Left lung (tissue), 10 donors: Measurements from ENCODE around the gene RAPGEF1. TPM values are rescaled to one million over a fixed set of nuclear protein-coding genes. Genes with fewer than 3 reads are reported as not detected.

Source experiments
- ATAC-seq: fragments of 200-7000 bp; cut with Tn5 transposase; one replicate; pipeline ENCODE4 v1.9.1; 2020; ENCODE audit warnings: moderate library complexity
- DNase-seq, 4 donors: peaks; one replicate each; pipeline ENCODE4 v3.0.0-alpha.2; 2013 to 2020
- H3K27ac ChIP-seq, 2 donors: fragments of 200-600 bp; sonication (generic) in 1 of 2; one replicate each; pipeline versions ENCODE4 v1.5.0 to v1.8.0; 2020 to 2021
- H3K27me3 ChIP-seq, 2 donors: fragments of 200-600 bp; sonication (generic) in 1 of 2; one replicate each; pipeline versions ENCODE4 v1.5.0 to v1.8.0; 2020 to 2021
- H3K36me3 ChIP-seq, 2 donors: fragments of 200-600 bp; sonication (generic) in 1 of 2; one replicate each; pipeline versions ENCODE4 v1.5.0 to v1.8.0; 2020 to 2021
- H3K4me1 ChIP-seq, 2 donors: fragments of 200-600 bp; one replicate each; pipeline ENCODE4 v1.8.0; 2021
- H3K4me3 ChIP-seq, 2 donors: fragments of 200-600 bp; sonication (generic) in 1 of 2; one replicate each; pipeline versions ENCODE4 v1.5.0 to v1.8.0; 2020 to 2021; ENCODE audit warnings: mild to moderate bottlenecking in 1 of 2
- H3K9me3 ChIP-seq, 2 donors: fragments of 200-600 bp; sonication (generic) in 1 of 2; one replicate each; pipeline versions ENCODE4 v1.5.0 to v1.8.0; 2020 to 2021
- intact Hi-C, 2 donors: fragments of 100-400 bp; cut with DNase I; formaldehyde crosslinking; loops; one replicate each; pipeline versions ENCODE4 v1.11.2 to v1.14.2; 2022
- polyA plus RNA-seq, 6 donors: library from polyadenylated mRNA; unstranded; fragments of 120-200 nt; gene quantifications; one replicate each; pipeline ENCODE4 v1.2.1, GENCODE V29; 2013; ENCODE audit not compliant: insufficient read length in 6 of 6
- total RNA-seq, 2 donors: library from RNA; stranded (reverse); fragmentation: NEBNext Ultra II Directional; extraction: Animal tissue kit (Norgen Biotek cat#: 25700); gene quantifications; one replicate each; pipeline ENCODE4 v1.2.1, GENCODE V29; 2021
- TF ChIP-seq, protein P1 (sequence below), 2 donors: fragments of 200-600 bp; sonication (generic) in 1 of 2; IDR thresholded peaks; one replicate each; pipeline versions ENCODE4 v1.5.0 to v1.8.0; 2021; ENCODE audit warnings: antibody characterized with exemption in 2 of 2
- donor health status: DM: no; HTN: yes; CAD: no.
- donor health status: DM: no; HTN: no; CAD: no.

The RAPGEF1 gene
- total and polyA plus RNA-seq, 8 donors = 37.5 to 112 (median 45.6) TPM

DNA sequence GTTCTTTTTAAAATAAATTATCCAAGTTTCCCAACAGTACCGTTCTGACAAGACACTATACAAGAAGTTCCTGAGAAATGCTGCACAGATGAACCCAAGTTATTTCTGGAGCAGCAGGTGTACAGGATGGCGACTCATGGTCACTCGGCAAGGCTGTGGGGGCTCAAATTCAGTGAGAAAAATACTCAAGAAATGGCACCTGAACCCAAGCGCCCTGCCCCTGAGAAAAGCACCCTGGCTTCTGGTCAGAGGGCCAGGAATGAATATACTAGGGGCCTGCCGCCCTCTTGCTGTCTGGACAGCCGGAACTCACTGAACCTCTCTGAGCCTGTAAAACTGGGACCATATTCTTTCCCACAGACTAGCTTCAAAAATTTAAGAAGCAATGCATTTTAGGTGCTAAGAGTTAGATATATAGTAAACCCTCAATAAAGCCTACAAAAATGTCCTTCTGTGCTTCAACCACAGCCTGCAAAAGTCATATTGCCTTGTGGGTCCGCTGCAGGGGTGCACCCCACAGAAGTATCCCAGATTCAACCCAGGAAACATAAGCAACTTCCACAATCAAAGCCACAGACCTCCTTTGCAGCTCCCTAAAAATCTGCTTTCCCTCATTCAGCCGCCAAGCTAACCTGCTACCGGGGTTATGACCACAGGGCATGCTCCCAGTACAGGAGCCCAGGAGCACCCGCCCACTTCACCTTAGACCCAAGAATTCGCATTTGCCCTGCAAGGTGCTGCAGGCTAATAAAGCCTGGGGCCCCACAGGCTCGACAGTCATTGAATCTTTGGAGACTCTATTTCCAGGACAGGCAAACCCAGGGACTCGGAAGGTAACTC is 1.4 kb downstream of the RAPGEF1 start:
- DNase-seq (no peak), ATAC-seq (peak; percentile 46)
- intact Hi-C loops = no loop called here
- TF ChIP-seq, protein P1, sequence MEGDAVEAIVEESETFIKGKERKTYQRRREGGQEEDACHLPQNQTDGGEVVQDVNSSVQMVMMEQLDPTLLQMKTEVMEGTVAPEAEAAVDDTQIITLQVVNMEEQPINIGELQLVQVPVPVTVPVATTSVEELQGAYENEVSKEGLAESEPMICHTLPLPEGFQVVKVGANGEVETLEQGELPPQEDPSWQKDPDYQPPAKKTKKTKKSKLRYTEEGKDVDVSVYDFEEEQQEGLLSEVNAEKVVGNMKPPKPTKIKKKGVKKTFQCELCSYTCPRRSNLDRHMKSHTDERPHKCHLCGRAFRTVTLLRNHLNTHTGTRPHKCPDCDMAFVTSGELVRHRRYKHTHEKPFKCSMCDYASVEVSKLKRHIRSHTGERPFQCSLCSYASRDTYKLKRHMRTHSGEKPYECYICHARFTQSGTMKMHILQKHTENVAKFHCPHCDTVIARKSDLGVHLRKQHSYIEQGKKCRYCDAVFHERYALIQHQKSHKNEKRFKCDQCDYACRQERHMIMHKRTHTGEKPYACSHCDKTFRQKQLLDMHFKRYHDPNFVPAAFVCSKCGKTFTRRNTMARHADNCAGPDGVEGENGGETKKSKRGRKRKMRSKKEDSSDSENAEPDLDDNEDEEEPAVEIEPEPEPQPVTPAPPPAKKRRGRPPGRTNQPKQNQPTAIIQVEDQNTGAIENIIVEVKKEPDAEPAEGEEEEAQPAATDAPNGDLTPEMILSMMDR (IDR thresholded peaks at IDR 0.05) = no peak
- peaks cover 13 to 54% of the 10 kb centered on the region in 2 donors for H3K4me1 ChIP-seq
- H3K9me3 ChIP-seq = no peaks in the 10 kb centered on the region
- H3K36me3 ChIP-seq = no peaks in the 10 kb centered on the region
- H3K4me3 ChIP-seq = peak overlapping the region; percentile 60 to 63
- H3K27ac ChIP-seq = peak overlapping the region; percentile 87 to 91
- H3K27me3 ChIP-seq = no peaks in the 10 kb centered on the region

DNA sequence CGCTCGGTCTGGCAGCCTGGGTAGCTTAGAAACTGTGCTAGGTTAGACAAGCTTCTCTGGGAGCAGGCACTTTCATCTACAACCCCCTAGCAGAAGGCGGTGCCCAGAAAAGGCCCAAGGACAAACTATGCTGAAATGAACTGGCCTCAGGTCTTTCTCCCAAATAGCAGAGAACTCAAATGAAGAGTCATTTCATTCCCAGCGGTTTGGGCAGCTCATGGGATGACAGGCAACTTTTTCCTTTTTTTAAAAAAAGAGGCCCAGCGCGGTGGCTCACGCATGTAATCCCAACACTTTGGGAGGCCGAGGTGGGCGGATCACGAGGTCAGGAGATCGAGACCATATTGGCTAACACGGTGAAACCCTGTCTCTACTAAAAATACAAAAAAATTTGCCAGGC is 2.5 kb downstream of the RAPGEF1 start:
- Histone ChIP-seq H3K27me3 (no peaks in the 10 kb centered on the region), H3K4me1 (peaks cover 16 to 64% of the 10 kb centered on the region in 2 donors), H3K9me3 (no peaks in the 10 kb centered on the region), H3K27ac (peak overlapping the region in 1 of 2 donors; percentile 91), H3K4me3 (peak overlapping the region in 1 of 2 donors; percentile 13), H3K36me3 (no peaks in the 10 kb centered on the region)
- TF ChIP-seq, protein P1 (IDR thresholded peaks at IDR 0.05) = no peak
- intact Hi-C loops = no loop called here
- ATAC-seq (no peak), DNase-seq (no peak)

DNA sequence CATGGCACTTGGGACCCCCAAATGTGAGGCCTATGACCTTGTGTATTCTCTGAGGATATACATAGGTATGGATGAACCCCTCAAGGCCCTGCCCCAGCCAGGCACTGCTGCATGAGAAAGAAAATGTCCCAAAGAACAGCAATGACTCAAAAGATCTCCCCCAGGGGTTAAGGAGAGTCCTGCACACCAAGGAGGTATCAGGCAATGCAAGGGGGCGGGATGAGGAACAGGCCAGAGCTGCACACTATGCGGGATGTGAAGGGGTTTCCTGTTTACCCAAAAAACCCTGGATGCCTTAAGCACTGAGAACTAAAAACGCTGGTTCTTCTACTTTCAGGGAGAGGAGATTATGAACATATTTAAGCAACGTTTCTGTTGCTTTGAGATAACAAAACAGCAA is 3.4 kb downstream of the RAPGEF1 start:
- Histone ChIP-seq H3K4me1 (peaks cover 26 to 74% of the 10 kb centered on the region in 2 donors), H3K27me3 (no peaks in the 10 kb centered on the region), H3K27ac (peak overlapping the region; percentile 28 to 91), H3K9me3 (no peaks in the 10 kb centered on the region), H3K36me3 (no peaks in the 10 kb centered on the region), H3K4me3 (peak overlapping the region in 1 of 2 donors; percentile 13)
- DNase-seq (no peak), ATAC-seq (no peak)
- intact Hi-C loops = no loop called here
- TF ChIP-seq, protein P1 (IDR thresholded peaks at IDR 0.05) = no peak

DNA sequence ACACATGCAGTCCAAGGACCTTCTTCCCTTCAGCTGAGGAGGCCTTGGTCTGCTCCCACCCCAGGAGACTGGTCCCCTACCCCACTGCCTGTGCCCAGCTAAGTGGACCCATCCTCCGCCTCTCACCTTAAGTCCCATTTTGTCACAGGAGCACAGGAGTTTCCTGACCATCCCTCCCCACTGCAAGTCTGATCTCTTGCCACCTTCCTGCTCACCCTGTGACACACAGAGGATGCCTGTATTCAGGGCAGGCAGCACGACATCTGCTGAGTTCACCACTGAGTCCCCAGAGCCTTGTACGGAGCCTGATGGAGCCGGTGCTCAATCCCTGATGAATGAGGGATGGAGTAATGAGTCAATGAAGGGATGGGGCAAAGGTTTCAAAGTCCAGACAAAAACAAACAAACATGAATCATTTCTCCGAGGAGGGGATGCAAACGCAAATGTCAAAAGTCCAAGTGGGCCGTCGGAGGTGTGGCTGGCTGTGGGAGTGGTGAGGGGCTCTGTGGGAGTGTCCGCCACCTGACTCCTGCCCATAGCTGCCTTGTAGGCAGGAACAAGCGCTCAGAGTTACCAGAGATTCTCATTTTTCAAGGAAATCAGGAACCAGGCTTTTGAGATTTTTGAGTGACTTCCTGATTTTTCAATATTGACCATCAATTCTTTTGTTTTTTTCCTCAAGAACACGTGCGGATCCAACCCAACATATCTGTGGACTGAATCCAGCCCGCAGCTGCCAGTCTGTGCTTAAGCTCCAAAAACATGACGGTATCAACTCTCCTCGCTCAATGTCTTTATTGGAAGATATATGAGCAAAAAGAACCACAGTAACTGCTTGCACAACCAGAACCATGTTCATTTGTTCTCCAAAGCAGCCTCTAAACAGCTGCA is 4.4 kb downstream of the RAPGEF1 start:
- Histone ChIP-seq H3K4me3 (no peak overlapping the region), H3K27me3 (no peaks in the 10 kb centered on the region), H3K36me3 (no peaks in the 10 kb centered on the region), H3K27ac (peak overlapping the region; percentile 63 to 91), H3K4me1 (peaks cover 28 to 84% of the 10 kb centered on the region in 2 donors), H3K9me3 (no peaks in the 10 kb centered on the region)
- intact Hi-C loops = no loop called here
- DNase-seq = no peak
- no peak for ATAC-seq
- TF ChIP-seq, protein P1 (IDR thresholded peaks at IDR 0.05) = no peak

DNA sequence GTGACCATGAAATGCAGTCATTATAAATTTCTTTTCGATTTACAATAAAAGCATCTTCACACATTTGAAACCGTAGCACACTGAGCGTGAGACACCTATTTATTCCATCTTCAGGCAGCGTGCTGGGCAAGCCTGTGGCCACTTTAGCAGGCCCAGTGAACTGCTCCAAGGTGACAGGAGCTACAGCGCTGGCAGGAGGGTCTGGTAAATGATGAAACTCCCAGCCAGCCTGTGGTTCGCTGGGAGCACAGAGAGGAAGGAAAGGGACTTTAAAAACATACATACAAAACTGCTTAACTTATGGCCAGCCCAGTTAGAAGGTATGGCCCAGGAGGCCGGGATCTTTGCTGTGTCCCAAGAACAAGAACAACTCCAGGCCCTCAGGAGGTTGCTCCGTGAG is 5.1 kb downstream of the RAPGEF1 start:
- TF ChIP-seq, protein P1 (IDR thresholded peaks at IDR 0.05) = no peak
- H3K36me3 ChIP-seq = no peaks in the 10 kb centered on the region
- DNase-seq (no peak), ATAC-seq (no peak)
- intact Hi-C loops = no loop called here
- no peak overlapping the region for H3K4me3 ChIP-seq
- no peaks in the 10 kb centered on the region for H3K27me3 ChIP-seq
- peak overlapping the region; percentile 63 to 91 for H3K27ac ChIP-seq
- H3K9me3 ChIP-seq = no peaks in the 10 kb centered on the region
- H3K4me1 ChIP-seq = peaks cover 28 to 91% of the 10 kb centered on the region in 2 donors
